Sigmoid colon (tissue), 3 donors: ENCODE measurements around the gene ETS1.

ENCODE experiments used
- POLR2A ChIP-seq, 2 donors: fragments of 450-650 bp; IDR thresholded peaks; one replicate each; pipeline ENCODE4 v1.6.1; 2016; ENCODE audit warnings: antibody characterized with exemption in 2 of 2, mild to moderate bottlenecking in 2 of 2, moderate library complexity in 2 of 2
- TF ChIP-seq, protein P1 (sequence below), 4 experiments: fragments of 450-650 bp in 3 of 4; fragments of 200-600 bp in 1 of 4; IDR thresholded peaks; one replicate each; pipeline ENCODE4 v1.5.1; 2016 to 2019; ENCODE audit warnings: antibody characterized with exemption in 4 of 4, mild to moderate bottlenecking in 3 of 4, moderate library complexity in 2 of 4

DNA sequence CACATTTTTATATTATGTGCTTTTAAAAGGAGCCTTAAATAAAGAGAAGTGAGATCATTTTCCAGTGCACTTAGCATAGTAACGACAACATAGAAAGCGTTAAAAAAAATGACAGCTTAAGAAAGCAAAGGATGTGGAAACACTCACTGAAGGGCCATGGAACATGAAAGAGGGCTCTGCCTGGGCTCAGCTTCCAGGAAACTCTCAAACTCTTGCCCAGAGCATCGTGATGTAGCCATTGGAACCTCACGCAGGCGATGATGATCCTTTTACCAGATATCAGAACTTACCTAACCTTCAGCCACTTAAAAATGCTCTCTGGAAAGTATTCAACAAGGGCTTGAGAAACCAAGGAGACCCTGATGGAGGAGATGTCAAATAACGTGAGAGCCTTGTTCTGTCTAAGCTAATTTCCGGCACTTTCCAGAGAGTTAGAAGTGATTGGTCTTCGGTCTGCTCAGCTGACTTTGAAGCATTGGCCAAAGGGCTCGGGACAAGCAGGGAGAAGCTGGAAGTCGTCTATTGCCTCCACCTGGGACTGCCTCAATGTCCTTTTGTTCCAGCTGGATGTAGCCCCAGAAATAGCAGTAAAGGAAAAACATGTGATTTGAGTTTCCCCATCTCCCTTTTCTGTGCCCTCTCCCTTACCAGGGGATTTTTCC is 21.5 kb upstream of the ETS1 start:
- TF ChIP-seq, protein P1, sequence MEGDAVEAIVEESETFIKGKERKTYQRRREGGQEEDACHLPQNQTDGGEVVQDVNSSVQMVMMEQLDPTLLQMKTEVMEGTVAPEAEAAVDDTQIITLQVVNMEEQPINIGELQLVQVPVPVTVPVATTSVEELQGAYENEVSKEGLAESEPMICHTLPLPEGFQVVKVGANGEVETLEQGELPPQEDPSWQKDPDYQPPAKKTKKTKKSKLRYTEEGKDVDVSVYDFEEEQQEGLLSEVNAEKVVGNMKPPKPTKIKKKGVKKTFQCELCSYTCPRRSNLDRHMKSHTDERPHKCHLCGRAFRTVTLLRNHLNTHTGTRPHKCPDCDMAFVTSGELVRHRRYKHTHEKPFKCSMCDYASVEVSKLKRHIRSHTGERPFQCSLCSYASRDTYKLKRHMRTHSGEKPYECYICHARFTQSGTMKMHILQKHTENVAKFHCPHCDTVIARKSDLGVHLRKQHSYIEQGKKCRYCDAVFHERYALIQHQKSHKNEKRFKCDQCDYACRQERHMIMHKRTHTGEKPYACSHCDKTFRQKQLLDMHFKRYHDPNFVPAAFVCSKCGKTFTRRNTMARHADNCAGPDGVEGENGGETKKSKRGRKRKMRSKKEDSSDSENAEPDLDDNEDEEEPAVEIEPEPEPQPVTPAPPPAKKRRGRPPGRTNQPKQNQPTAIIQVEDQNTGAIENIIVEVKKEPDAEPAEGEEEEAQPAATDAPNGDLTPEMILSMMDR (IDR thresholded peaks at IDR 0.05) = no peak
- no peak for TF ChIP-seq POLR2A (IDR thresholded peaks at IDR 0.05)
